Lung (tissue), 12 donors: Measurements from ENCODE around the gene CNTNAP2. TPM values are rescaled to one million over a fixed set of nuclear protein-coding genes. Genes with fewer than 3 reads are reported as not detected.

Experiments used
- ATAC-seq: fragments of 200-7000 bp; cut with Tn5 transposase; one replicate; pipeline ENCODE4 v1.9.1; 2020; ENCODE audit warnings: moderate number of reproducible peaks; ENCODE audit not compliant: insufficient read depth, low FRiP score
- DNase-seq, 3 donors: peaks; one replicate each; pipeline ENCODE4 v3.0.0-alpha.2; 2013 to 2017
- H3K27ac ChIP-seq, 2 donors: one replicate each; pipeline ENCODE4 v1.5.1; 2013; ENCODE audit warnings: mild to moderate bottlenecking in 2 of 2, moderate library complexity in 2 of 2, control low read depth in 1 of 2, inconsistent platforms in 1 of 2, low read depth in 1 of 2, low read length in 1 of 2
- H3K27me3 ChIP-seq, 3 donors: one replicate each; pipeline ENCODE4 v1.5.1; 2013; ENCODE audit warnings: low read length in 2 of 3; ENCODE audit not compliant: control insufficient read depth in 3 of 3, insufficient read depth in 3 of 3
- H3K36me3 ChIP-seq, 4 donors: one replicate each; pipeline ENCODE4 v1.5.1; 2013; ENCODE audit warnings: low read length in 4 of 4, mild to moderate bottlenecking in 1 of 4, moderate library complexity in 1 of 4; ENCODE audit not compliant: control insufficient read depth in 4 of 4, insufficient read depth in 4 of 4
- H3K4me1 ChIP-seq, 5 donors: one replicate each; pipeline ENCODE4 v1.5.1; 2013; ENCODE audit warnings: low read length in 5 of 5, mild to moderate bottlenecking in 2 of 5, moderate library complexity in 1 of 5; ENCODE audit not compliant: control insufficient read depth in 5 of 5, insufficient read depth in 5 of 5
- H3K4me3 ChIP-seq: one replicate; pipeline ENCODE4 v1.5.1; 2013; ENCODE audit warnings: mild to moderate bottlenecking, control low read depth, moderate library complexity
- H3K9ac ChIP-seq, 2 donors: one replicate each; pipeline ENCODE4 v1.5.1; 2013; ENCODE audit warnings: low read length in 2 of 2, control low read depth in 1 of 2; ENCODE audit not compliant: insufficient read depth in 1 of 2
- H3K9me3 ChIP-seq, 4 donors: one replicate each; pipeline ENCODE4 v1.5.1; 2013; ENCODE audit warnings: low read length in 3 of 4, mild to moderate bottlenecking in 1 of 4, moderate library complexity in 1 of 4; ENCODE audit not compliant: control insufficient read depth in 4 of 4, insufficient read depth in 3 of 4
- CTCF ChIP-seq: IDR thresholded peaks from 2 replicates; pipeline ENCODE4 v1.5.1; 2012; ENCODE audit warnings: mild to moderate bottlenecking; ENCODE audit errors: control extremely low read depth, extremely low read depth
- WGBS, 2 donors: extraction: QIAGEN DNeasy Blood & Tissue Kit; methylation state at CpG; one replicate each; pipeline ENCODE4 v1.1.7; 2013; 5-methylcytosine and 5-hydroxymethylcytosine counted together
- polyA plus RNA-seq, 2 donors: library from polyadenylated mRNA; stranded (reverse); fragments of 200-250 nt; gene quantifications; one replicate each; pipeline ENCODE4 v1.2.1, GENCODE V29; 2013
- total RNA-seq, 2 donors: library from RNA; depleted of rRNA in 1 of 2; stranded (reverse); fragments of >200 nt in 1 of 2; gene quantifications; one replicate each; pipeline ENCODE4 v1.2.1, GENCODE V29; 2014 to 2021
- donor health status: control.
- donor health status: control.
- donor health status: Bipolar disorder and iron deficiency.
- donor health status: healthy.
- donor health status: DM: yes; HTN: yes; CAD: no.

The CNTNAP2 gene
- total and polyA plus RNA-seq, 4 donors: 0.18 to 45.3 (median 0.52) TPM

GRCh38 chr7:148245381-148245780 is 2128.8 kb downstream of the CNTNAP2 start:
- Histone ChIP-seq H3K27me3 (no peaks in the 10 kb centered on the region), H3K9me3 (peaks cover 0 to under 1% (median 0%) of the 10 kb centered on the region in 4 donors), H3K4me3 (no peak overlapping the region), H3K27ac (no peak overlapping the region), H3K9ac (no peak overlapping the region), H3K36me3 (no peaks in the 10 kb centered on the region), H3K4me1 (peaks cover 0 to 9% (median 0%) of the 10 kb centered on the region in 5 donors)
- DNase-seq: no peak
- no peak for ATAC-seq
- no peak for TF ChIP-seq CTCF
- WGBS, 2 donors: 65 to 86% methylated on average over 7 of the region's 7 CpGs

GRCh38 chr7:148253629-148254028 is 2137.0 kb downstream of the CNTNAP2 start:
- no peaks in the 10 kb centered on the region for H3K36me3 ChIP-seq
- no peaks in the 10 kb centered on the region for H3K4me1 ChIP-seq
- no peak for ATAC-seq
- no peak overlapping the region for H3K27ac ChIP-seq
- no peak for TF ChIP-seq CTCF
- peaks cover 0 to 10% (median 5%) of the 10 kb centered on the region in 4 donors for H3K9me3 ChIP-seq
- H3K4me3 ChIP-seq: no peak overlapping the region
- H3K27me3 ChIP-seq: peaks cover 0 to 3% (median 0%) of the 10 kb centered on the region in 3 donors
- H3K9ac ChIP-seq: no peak overlapping the region
- DNase-seq: no peak
- 86 to 89% methylated on average over 7 of the region's 7 CpGs for WGBS, 2 donors

GRCh38 chr7:148255333-148255732 is 2138.7 kb downstream of the CNTNAP2 start:
- ATAC-seq (no peak), DNase-seq (no peak)
- Histone ChIP-seq H3K4me1 (peaks cover 0 to 5% (median 0%) of the 10 kb centered on the region in 5 donors), H3K9me3 (peaks cover 0 to 10% (median 5%) of the 10 kb centered on the region in 4 donors), H3K36me3 (no peaks in the 10 kb centered on the region), H3K4me3 (no peak overlapping the region), H3K9ac (no peak overlapping the region), H3K27me3 (peaks cover 0 to 3% (median 0%) of the 10 kb centered on the region in 3 donors), H3K27ac (no peak overlapping the region)
- no peak for TF ChIP-seq CTCF
- 49 to 70% methylated on average over 3 of the region's 3 CpGs for WGBS, 2 donors

GRCh38 chr7:148256433-148256832 is 2139.8 kb downstream of the CNTNAP2 start:
- Histone ChIP-seq H3K4me1 (peaks cover 0 to 8% (median 0%) of the 10 kb centered on the region in 5 donors), H3K27ac (no peak overlapping the region), H3K27me3 (peaks cover 0 to 3% (median 0%) of the 10 kb centered on the region in 3 donors), H3K9me3 (peaks cover 0 to 3% (median 2%) of the 10 kb centered on the region in 4 donors), H3K9ac (no peak overlapping the region), H3K4me3 (no peak overlapping the region), H3K36me3 (no peaks in the 10 kb centered on the region)
- DNase-seq (no peak), ATAC-seq (no peak)
- TF ChIP-seq CTCF: no peak
- 71 to 75% methylated on average over 6 of the region's 6 CpGs for WGBS, 2 donors
